Liver (tissue), 9 donors: ENCODE data around the gene MALT1. TPM values are rescaled to one million over a fixed set of nuclear protein-coding genes. Genes with fewer than 3 reads are reported as not detected.

Source experiments
- DNase-seq: peaks from one replicate; pipeline ENCODE4 v3.0.0-alpha.2; 2017; ENCODE audit warnings: low spot score
- H3K27ac ChIP-seq, 2 donors: one replicate each; pipeline ENCODE4 v1.7.0; 2013; ENCODE audit warnings: inconsistent platforms in 2 of 2, low read length in 2 of 2, control low read depth in 1 of 2, low read depth in 1 of 2, mild to moderate bottlenecking in 1 of 2
- H3K27me3 ChIP-seq, 4 donors: one replicate each; pipeline versions ENCODE4 v1.6.1 to v1.7.0; 2013; ENCODE audit warnings: low read length in 3 of 4, inconsistent platforms in 1 of 4, mild to moderate bottlenecking in 1 of 4, moderate library complexity in 1 of 4; ENCODE audit not compliant: control insufficient read depth in 4 of 4, insufficient read depth in 4 of 4
- H3K36me3 ChIP-seq, 4 donors: one replicate each; pipeline versions ENCODE4 v1.6.1 to v1.7.0; 2013; ENCODE audit warnings: low read length in 3 of 4, mild to moderate bottlenecking in 3 of 4, low read depth in 1 of 4, moderate library complexity in 1 of 4; ENCODE audit not compliant: control insufficient read depth in 4 of 4, insufficient read depth in 3 of 4
- H3K4me1 ChIP-seq, 4 donors: one replicate each; pipeline versions ENCODE4 v1.6.1 to v1.7.0; 2013; ENCODE audit warnings: low read length in 3 of 4, mild to moderate bottlenecking in 3 of 4, moderate library complexity in 1 of 4; ENCODE audit not compliant: control insufficient read depth in 4 of 4, insufficient read depth in 4 of 4
- H3K4me3 ChIP-seq, 3 donors: one replicate each; pipeline versions ENCODE4 v1.6.1 to v1.7.0; 2013; ENCODE audit warnings: low read length in 3 of 3, control low read depth in 1 of 3, low read depth in 1 of 3, mild to moderate bottlenecking in 1 of 3
- H3K9ac ChIP-seq, 2 donors: one replicate each; pipeline ENCODE4 v1.7.0; 2013; ENCODE audit warnings: low read length in 2 of 2, mild to moderate bottlenecking in 2 of 2, moderate library complexity in 2 of 2, control low read depth in 1 of 2, low read depth in 1 of 2
- H3K9me3 ChIP-seq, 4 donors: one replicate each; pipeline versions ENCODE4 v1.6.1 to v1.7.0; 2013; ENCODE audit warnings: low read length in 3 of 4; ENCODE audit not compliant: control insufficient read depth in 4 of 4
- EGR1 ChIP-seq, 2 donors: IDR thresholded peaks; 2 replicates each; pipeline ENCODE4 v1.6.1; 2016 to 2018; ENCODE audit warnings: antibody characterized with exemption in 2 of 2, low read depth in 2 of 2
- FOXA1 ChIP-seq: IDR thresholded peaks from 2 replicates; pipeline ENCODE4 v1.6.1; 2016; ENCODE audit warnings: antibody characterized with exemption
- FOXA2 ChIP-seq: IDR thresholded peaks from 2 replicates; pipeline ENCODE4 v1.6.1; 2016; ENCODE audit warnings: antibody characterized with exemption
- GABPA ChIP-seq, 2 donors: IDR thresholded peaks in 1 of 2; conservative IDR thresholded peaks in 1 of 2; 2 replicates each; pipeline ENCODE4 v1.6.1; 2016; ENCODE audit warnings: antibody characterized with exemption in 2 of 2, mild to moderate bottlenecking in 1 of 2, moderate library complexity in 1 of 2
- HNF4A ChIP-seq, 2 donors: conservative IDR thresholded peaks; 2 replicates each; pipeline ENCODE4 v1.6.1; 2016; ENCODE audit warnings: antibody characterized with exemption in 2 of 2, mild to moderate bottlenecking in 2 of 2
- JUND ChIP-seq, 2 donors: IDR thresholded peaks; 2 replicates each; pipeline ENCODE4 v1.6.1; 2016; ENCODE audit warnings: antibody characterized with exemption in 2 of 2
- NR2F2 ChIP-seq: IDR thresholded peaks from 2 replicates; pipeline ENCODE4 v1.6.1; 2016; ENCODE audit warnings: antibody characterized with exemption
- RAD21 ChIP-seq, 2 donors: IDR thresholded peaks; 2 replicates each; pipeline ENCODE4 v1.6.1; 2016; ENCODE audit warnings: antibody characterized with exemption in 2 of 2, mild to moderate bottlenecking in 2 of 2
- RXRA ChIP-seq, 2 donors: IDR thresholded peaks; 2 replicates each; pipeline ENCODE4 v1.6.1; 2017 to 2018; ENCODE audit warnings: antibody characterized with exemption in 2 of 2, mild to moderate bottlenecking in 1 of 2
- SP1 ChIP-seq: IDR thresholded peaks from 2 replicates; pipeline ENCODE4 v1.6.1; 2018; ENCODE audit warnings: antibody characterized with exemption, mild to moderate bottlenecking
- TAF1 ChIP-seq: conservative IDR thresholded peaks from 2 replicates; pipeline ENCODE4 v1.6.1; 2016; ENCODE audit warnings: antibody characterized with exemption, mild to moderate bottlenecking
- YY1 ChIP-seq: IDR thresholded peaks from 2 replicates; pipeline ENCODE4 v1.6.1; 2016; ENCODE audit warnings: antibody characterized with exemption, mild to moderate bottlenecking
- WGBS: extraction: QIAGEN DNeasy Blood & Tissue Kit; methylation state at CpG from one replicate; pipeline ENCODE4 v1.1.7; 2013; 5-methylcytosine and 5-hydroxymethylcytosine counted together
- polyA plus RNA-seq, 2 donors: library from polyadenylated mRNA; stranded (reverse) in 1 of 2; unstranded in 1 of 2; fragments of 200-250 nt in 1 of 2; fragments of >200 nt in 1 of 2; fragmentation: Nextera tagmentation in 1 of 2; extraction: Ambion mirVana in 1 of 2; gene quantifications; one replicate each; pipeline versions ENCODE4 v1.2.1 to v1.2.3, GENCODE V29; 2013 to 2015
- total RNA-seq, 2 donors: library from RNA; depleted of rRNA; stranded (reverse); fragments of >200 nt; gene quantifications; one replicate each; pipeline ENCODE4 v1.2.3, GENCODE V29; 2014
- TF ChIP-seq, protein P1 (sequence below): fragments of 150-350 bp; IDR thresholded peaks from 2 replicates; pipeline ENCODE4 v1.5.1; 2017; ENCODE audit warnings: improper control_type of control experiment, low read depth, low read length; ENCODE audit not compliant: missing input control
- TF ChIP-seq, protein P2 (sequence below): IDR thresholded peaks from 2 replicates; pipeline ENCODE4 v1.6.1; 2016; ENCODE audit warnings: antibody characterized with exemption
- TF ChIP-seq, protein P3 (sequence below): IDR thresholded peaks from 2 replicates; pipeline ENCODE4 v1.6.1; 2016; ENCODE audit warnings: antibody characterized with exemption
- TF ChIP-seq, protein P4 (sequence below): IDR thresholded peaks from 2 replicates; pipeline ENCODE4 v1.6.1; 2016; ENCODE audit warnings: antibody characterized with exemption, mild to moderate bottlenecking
- donor health status: healthy.
- donor health status: healthy.
- donor health status: healthy.
- donor health status: healthy.
- donor health status: healthy.

MALT1 gene
- total and polyA plus RNA-seq, 4 donors, result 3.1 to 27.3 (median 6.4) TPM

DNA sequence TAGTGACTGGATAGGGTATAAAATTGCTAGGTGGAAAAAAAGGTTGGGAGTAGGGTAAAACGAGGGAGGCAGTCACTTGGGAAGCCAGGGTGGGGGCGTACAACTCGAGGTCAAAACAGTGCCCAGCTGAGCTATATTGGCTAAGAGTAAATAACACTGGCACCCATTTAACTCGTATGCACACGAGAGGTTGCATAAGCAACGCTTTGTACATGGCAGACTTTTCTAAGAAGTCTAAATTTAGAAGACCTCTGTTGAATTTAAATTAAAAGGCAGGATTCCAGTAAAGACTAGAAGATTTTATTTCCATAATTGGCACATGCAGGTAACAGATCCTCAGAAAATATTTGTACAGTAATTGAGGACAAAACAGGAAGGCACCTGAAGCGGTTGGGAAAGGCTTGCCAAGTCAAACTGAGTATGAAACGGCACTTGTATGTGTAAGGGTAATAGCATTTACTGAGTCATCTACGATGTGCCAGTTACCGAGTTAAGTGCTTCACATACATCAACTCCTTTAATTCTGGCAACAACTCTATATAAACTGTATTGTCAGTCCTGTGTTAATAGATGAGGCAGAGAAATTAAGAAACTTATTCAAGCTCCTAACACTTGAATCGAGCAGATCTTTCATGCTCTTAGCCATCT lies 1.4 kb upstream of the MALT1 start:
- Histone ChIP-seq H3K27ac (no peak overlapping the region), H3K27me3 (no peaks in the 10 kb centered on the region), H3K4me3 (no peak overlapping the region), H3K9me3 (no peaks in the 10 kb centered on the region), H3K36me3 (no peaks in the 10 kb centered on the region), H3K4me1 (peaks cover 0 to 26% (median 17%) of the 10 kb centered on the region in 4 donors), H3K9ac (no peak overlapping the region)
- 38% methylated on average over 11 of the region's 11 CpGs for WGBS
- TF ChIP-seq EGR1 (IDR thresholded peaks at IDR 0.05; ENCODE audit: low read depth in 2 of 2) (peak; percentile 15 to 29), TAF1 (no peak), SP1 (peak; percentile 55), JUND (IDR thresholded peaks at IDR 0.05) (no peak), HNF4A (conservative IDR thresholded peaks at IDR 0.05) (peak; percentile 17 to 42), GABPA (IDR thresholded peaks at IDR 0.05 in 1 of 2, conservative IDR thresholded peaks at IDR 0.05 in 1 of 2) (no peak), FOXA1 (no peak), FOXA2 (no peak), YY1 (peak; percentile 52), RXRA (IDR thresholded peaks at IDR 0.05) (peak; percentile 54 to 68), RAD21 (IDR thresholded peaks at IDR 0.05) (peak in 1 of 2 donors; percentile 11)
- TF ChIP-seq, protein P1, sequence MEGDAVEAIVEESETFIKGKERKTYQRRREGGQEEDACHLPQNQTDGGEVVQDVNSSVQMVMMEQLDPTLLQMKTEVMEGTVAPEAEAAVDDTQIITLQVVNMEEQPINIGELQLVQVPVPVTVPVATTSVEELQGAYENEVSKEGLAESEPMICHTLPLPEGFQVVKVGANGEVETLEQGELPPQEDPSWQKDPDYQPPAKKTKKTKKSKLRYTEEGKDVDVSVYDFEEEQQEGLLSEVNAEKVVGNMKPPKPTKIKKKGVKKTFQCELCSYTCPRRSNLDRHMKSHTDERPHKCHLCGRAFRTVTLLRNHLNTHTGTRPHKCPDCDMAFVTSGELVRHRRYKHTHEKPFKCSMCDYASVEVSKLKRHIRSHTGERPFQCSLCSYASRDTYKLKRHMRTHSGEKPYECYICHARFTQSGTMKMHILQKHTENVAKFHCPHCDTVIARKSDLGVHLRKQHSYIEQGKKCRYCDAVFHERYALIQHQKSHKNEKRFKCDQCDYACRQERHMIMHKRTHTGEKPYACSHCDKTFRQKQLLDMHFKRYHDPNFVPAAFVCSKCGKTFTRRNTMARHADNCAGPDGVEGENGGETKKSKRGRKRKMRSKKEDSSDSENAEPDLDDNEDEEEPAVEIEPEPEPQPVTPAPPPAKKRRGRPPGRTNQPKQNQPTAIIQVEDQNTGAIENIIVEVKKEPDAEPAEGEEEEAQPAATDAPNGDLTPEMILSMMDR, result no peak
- TF ChIP-seq, protein P2, sequence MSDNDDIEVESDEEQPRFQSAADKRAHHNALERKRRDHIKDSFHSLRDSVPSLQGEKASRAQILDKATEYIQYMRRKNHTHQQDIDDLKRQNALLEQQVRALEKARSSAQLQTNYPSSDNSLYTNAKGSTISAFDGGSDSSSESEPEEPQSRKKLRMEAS, result peak; percentile 17
- TF ChIP-seq, protein P3, sequence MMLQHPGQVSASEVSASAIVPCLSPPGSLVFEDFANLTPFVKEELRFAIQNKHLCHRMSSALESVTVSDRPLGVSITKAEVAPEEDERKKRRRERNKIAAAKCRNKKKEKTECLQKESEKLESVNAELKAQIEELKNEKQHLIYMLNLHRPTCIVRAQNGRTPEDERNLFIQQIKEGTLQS, result peak; percentile 69
- no peak for DNase-seq

DNA sequence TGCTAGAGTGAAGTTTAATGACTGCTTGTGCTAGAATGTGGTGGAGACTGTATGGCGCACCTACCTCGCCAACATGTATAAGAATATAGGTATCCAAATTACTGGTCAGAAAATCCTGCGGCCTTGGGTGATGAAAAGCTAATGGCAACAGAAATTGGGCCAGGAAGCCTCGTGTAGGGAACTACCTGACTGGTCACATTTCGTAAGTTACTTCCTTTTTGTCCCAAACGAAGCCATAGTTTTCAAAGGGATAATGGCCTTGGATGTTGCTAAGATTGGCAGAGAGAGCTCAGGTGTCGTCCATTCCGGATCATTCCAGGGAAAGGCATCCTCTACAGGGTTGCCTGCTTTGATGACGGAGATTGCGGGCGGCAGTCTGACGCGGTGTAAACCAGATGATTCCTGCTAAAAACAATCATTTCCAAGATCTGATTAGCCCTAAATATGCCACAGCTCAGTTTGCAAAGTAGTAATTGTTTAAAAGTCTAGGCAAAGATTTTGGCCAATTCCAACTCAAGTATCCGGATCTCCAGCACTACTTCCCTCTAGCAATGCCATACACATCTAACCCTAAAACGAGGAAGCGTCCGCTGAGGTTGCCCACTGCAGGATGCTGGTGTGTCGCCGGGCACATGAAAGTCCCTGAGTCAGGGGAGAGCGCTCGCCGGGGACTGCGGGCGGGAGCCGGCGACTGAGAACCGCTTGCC lies 708 bp upstream of the MALT1 start:
- 27% methylated on average over 27 of the region's 27 CpGs for WGBS
- TF ChIP-seq, protein P4, sequence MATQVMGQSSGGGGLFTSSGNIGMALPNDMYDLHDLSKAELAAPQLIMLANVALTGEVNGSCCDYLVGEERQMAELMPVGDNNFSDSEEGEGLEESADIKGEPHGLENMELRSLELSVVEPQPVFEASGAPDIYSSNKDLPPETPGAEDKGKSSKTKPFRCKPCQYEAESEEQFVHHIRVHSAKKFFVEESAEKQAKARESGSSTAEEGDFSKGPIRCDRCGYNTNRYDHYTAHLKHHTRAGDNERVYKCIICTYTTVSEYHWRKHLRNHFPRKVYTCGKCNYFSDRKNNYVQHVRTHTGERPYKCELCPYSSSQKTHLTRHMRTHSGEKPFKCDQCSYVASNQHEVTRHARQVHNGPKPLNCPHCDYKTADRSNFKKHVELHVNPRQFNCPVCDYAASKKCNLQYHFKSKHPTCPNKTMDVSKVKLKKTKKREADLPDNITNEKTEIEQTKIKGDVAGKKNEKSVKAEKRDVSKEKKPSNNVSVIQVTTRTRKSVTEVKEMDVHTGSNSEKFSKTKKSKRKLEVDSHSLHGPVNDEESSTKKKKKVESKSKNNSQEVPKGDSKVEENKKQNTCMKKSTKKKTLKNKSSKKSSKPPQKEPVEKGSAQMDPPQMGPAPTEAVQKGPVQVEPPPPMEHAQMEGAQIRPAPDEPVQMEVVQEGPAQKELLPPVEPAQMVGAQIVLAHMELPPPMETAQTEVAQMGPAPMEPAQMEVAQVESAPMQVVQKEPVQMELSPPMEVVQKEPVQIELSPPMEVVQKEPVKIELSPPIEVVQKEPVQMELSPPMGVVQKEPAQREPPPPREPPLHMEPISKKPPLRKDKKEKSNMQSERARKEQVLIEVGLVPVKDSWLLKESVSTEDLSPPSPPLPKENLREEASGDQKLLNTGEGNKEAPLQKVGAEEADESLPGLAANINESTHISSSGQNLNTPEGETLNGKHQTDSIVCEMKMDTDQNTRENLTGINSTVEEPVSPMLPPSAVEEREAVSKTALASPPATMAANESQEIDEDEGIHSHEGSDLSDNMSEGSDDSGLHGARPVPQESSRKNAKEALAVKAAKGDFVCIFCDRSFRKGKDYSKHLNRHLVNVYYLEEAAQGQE, result no peak
- TF ChIP-seq RAD21 (IDR thresholded peaks at IDR 0.05) (no peak), YY1 (no peak), SP1 (no peak), FOXA2 (no peak), RXRA (IDR thresholded peaks at IDR 0.05) (no peak), JUND (IDR thresholded peaks at IDR 0.05) (no peak), NR2F2 (no peak), HNF4A (conservative IDR thresholded peaks at IDR 0.05) (no peak)
- Histone ChIP-seq H3K4me3 (peak overlapping the region; percentile 44 to 95 (median 61)), H3K9ac (peak overlapping the region; percentile 12 to 30), H3K36me3 (no peaks in the 10 kb centered on the region), H3K27ac (peak overlapping the region; percentile 41 to 54), H3K27me3 (no peaks in the 10 kb centered on the region), H3K9me3 (no peaks in the 10 kb centered on the region), H3K4me1 (peaks cover 0 to 29% (median 17%) of the 10 kb centered on the region in 4 donors)
- DNase-seq, result no peak
